Calu3 (cell line): Measurements from ENCODE around the gene ARPC1A. TPM values are rescaled to one million over a fixed set of nuclear protein-coding genes. Genes with fewer than 3 reads are reported as not detected.

Source experiments
- BruUV-seq: library from RNA; stranded (reverse); fragments of 400-500 nt; replicated peaks from 2 replicates; lab custom pipeline; 2021; lab: Mats Ljungman, UMichigan
- CTCF ChIA-PET: fragments of 300-600 bp; sonication (Branson Sonifier 250); formaldehyde crosslinking; loops from one replicate; lab custom pipeline; 2022; ENCODE audit warnings: antibody characterized with exemption; lab: Charles Lee
- DNase-seq: peaks from one replicate; pipeline ENCODE4 v3.0.0; 2022
- H3K27ac Mint-ChIP-seq: one replicate; pipeline ENCODE4 v1.8.0; 2022; ENCODE audit warnings: mixed read lengths; ENCODE audit not compliant: unreplicated experiment
- H3K27me3 Mint-ChIP-seq: one replicate; pipeline ENCODE4 v1.8.0; 2022; ENCODE audit warnings: mixed read lengths; ENCODE audit not compliant: unreplicated experiment
- H3K36me3 Mint-ChIP-seq: one replicate; pipeline ENCODE4 v1.8.0; 2022; ENCODE audit warnings: mild to moderate bottlenecking, moderate library complexity, mixed read lengths; ENCODE audit not compliant: insufficient read depth, unreplicated experiment
- H3K4me1 Mint-ChIP-seq: one replicate; pipeline ENCODE4 v1.8.0; 2022; ENCODE audit warnings: mild to moderate bottlenecking, low read depth, mixed read lengths; ENCODE audit not compliant: unreplicated experiment
- H3K4me3 Mint-ChIP-seq: one replicate; pipeline ENCODE4 v1.8.0; 2022; ENCODE audit warnings: mild to moderate bottlenecking, low read depth, moderate library complexity, mixed read lengths; ENCODE audit not compliant: unreplicated experiment
- H3K9me3 Mint-ChIP-seq: one replicate; pipeline ENCODE4 v1.8.0; 2022; ENCODE audit warnings: low read depth, mixed read lengths; ENCODE audit not compliant: unreplicated experiment
- CTCF ChIP-seq: fragments of 200-600 bp; IDR thresholded peaks from one replicate; pipeline ENCODE4 v1.8.0; 2022; ENCODE audit warnings: antibody characterized with exemption; ENCODE audit not compliant: unreplicated experiment
- intact Hi-C: fragments of 100-400 bp; cut with micrococcal nuclease; formaldehyde crosslinking; loops from one replicate; pipeline ENCODE4 v1.10.0; 2022; ENCODE audit not compliant: unreplicated experiment
- total RNA-seq: library from RNA; stranded (reverse); gene quantifications from 2 replicates; pipeline ENCODE4 v1.2.3, GENCODE V29; 2022

The ARPC1A gene
- total RNA-seq, 1 experiment from 2014 or later: 146 TPM

- Mint-ChIP-seq H3K27me3 (no peaks in the 10 kb centered on the region), H3K27ac (no peak overlapping the region), H3K36me3 (peaks cover 61% of the 10 kb centered on the region), H3K9me3 (no peaks in the 10 kb centered on the region), H3K4me3 (no peak overlapping the region), H3K4me1 (no peaks in the 10 kb centered on the region)
- intact Hi-C loops: no loop called here
- CTCF ChIA-PET: no interaction called here
- no TSS peak for BruUV-seq
- TF ChIP-seq CTCF: no peak
- DNase-seq: no peak
Observed at GRCh38 chr7:99390941-99391602, 65.4 kb downstream of the ARPC1A start.

GRCh38 chr7:99392046-99392445 is 66.3 kb downstream of the ARPC1A start:
- TF ChIP-seq CTCF: no peak
- Mint-ChIP-seq H3K36me3 (peaks cover 61% of the 10 kb centered on the region), H3K27me3 (no peaks in the 10 kb centered on the region), H3K4me1 (no peaks in the 10 kb centered on the region), H3K9me3 (no peaks in the 10 kb centered on the region), H3K4me3 (no peak overlapping the region), H3K27ac (no peak overlapping the region)
- CTCF ChIA-PET: interaction anchor here (0.7 kb wide), 1 partner anchor 31 kb away, joined by 5 read pairs; no protein-coding TSS in a partner anchor
- BruUV-seq: no TSS peak
- intact Hi-C loops: no loop called here
- DNase-seq: no peak

GRCh38 chr7:99392659-99393354 is 67.1 kb downstream of the ARPC1A start:
- no peak for DNase-seq
- no peaks in the 10 kb centered on the region for H3K9me3 Mint-ChIP-seq
- TF ChIP-seq CTCF: no peak
- intact Hi-C loops: no loop called here
- CTCF ChIA-PET: no interaction called here
- BruUV-seq: no TSS peak
- no peak overlapping the region for H3K4me3 Mint-ChIP-seq
- peaks cover 64% of the 10 kb centered on the region for H3K36me3 Mint-ChIP-seq
- H3K27me3 Mint-ChIP-seq: no peaks in the 10 kb centered on the region
- H3K4me1 Mint-ChIP-seq: no peaks in the 10 kb centered on the region
- H3K27ac Mint-ChIP-seq: no peak overlapping the region

GRCh38 chr7:99393355-99394187 is 67.9 kb downstream of the ARPC1A start:
- Mint-ChIP-seq H3K27ac (no peak overlapping the region), H3K4me3 (no peak overlapping the region), H3K36me3 (peaks cover 64% of the 10 kb centered on the region), H3K27me3 (no peaks in the 10 kb centered on the region), H3K4me1 (peaks cover 2% of the 10 kb centered on the region), H3K9me3 (no peaks in the 10 kb centered on the region)
- DNase-seq: no peak
- intact Hi-C loops: no loop called here
- CTCF ChIA-PET: no interaction called here
- no peak for TF ChIP-seq CTCF
- no TSS peak for BruUV-seq
